Esophagus muscularis mucosa (tissue), 4 donors: ENCODE data around the gene RAB20. TPM values are rescaled to one million over a fixed set of nuclear protein-coding genes. Genes with fewer than 3 reads are reported as not detected.

Experiments used
- DNase-seq: peaks from one replicate; pipeline ENCODE4 v3.0.0-alpha.2; 2017; ENCODE audit errors: extremely low spot score
- H3K27ac ChIP-seq, 4 donors: fragments of 200-600 bp; sonication (generic); replicated peaks in 1 of 4; 1 replicate in 3 of 4; 2 replicates in 1 of 4; pipeline ENCODE4 v1.5.1; 2016 to 2019; ENCODE audit warnings: mild to moderate bottlenecking in 1 of 4
- H3K27me3 ChIP-seq, 4 donors: fragments of 200-600 bp; sonication (generic); one replicate each; pipeline versions ENCODE4 v1.5.1 to v1.6.0; 2016 to 2019
- H3K36me3 ChIP-seq, 4 donors: fragments of 200-600 bp; sonication (generic); one replicate each; pipeline ENCODE4 v1.5.1; 2016 to 2019
- H3K4me1 ChIP-seq, 4 donors: fragments of 200-600 bp; sonication (generic); one replicate each; pipeline ENCODE4 v1.5.1; 2016 to 2019
- H3K4me3 ChIP-seq, 4 donors: fragments of 200-600 bp; sonication (generic); 1 replicate in 2 of 4; 2 replicates in 2 of 4; pipeline ENCODE4 v1.5.1; 2016 to 2019; ENCODE audit warnings: mild to moderate bottlenecking in 4 of 4, moderate library complexity in 1 of 4
- H3K9me3 ChIP-seq, 4 donors: fragments of 200-600 bp; sonication (generic); 1 replicate in 3 of 4; 2 replicates in 1 of 4; pipeline ENCODE4 v1.5.1; 2016 to 2019
- EP300 ChIP-seq: sonication (generic); formaldehyde crosslinking; IDR thresholded peaks from one replicate; pipeline ENCODE4 v1.6.1; 2017; ENCODE audit warnings: antibody characterized with exemption
- POLR2A ChIP-seq: fragments of 450-650 bp; IDR thresholded peaks from one replicate; pipeline ENCODE4 v1.6.1; 2017; ENCODE audit warnings: antibody characterized with exemption, moderate library complexity, mild to moderate bottlenecking, low read depth
- POLR2AphosphoS5 ChIP-seq, 2 donors: sonication (generic); formaldehyde crosslinking; IDR thresholded peaks; one replicate each; pipeline ENCODE4 v1.6.1; 2017; ENCODE audit warnings: antibody characterized with exemption in 2 of 2
- WGBS: methylation state at CpG from one replicate; pipeline ENCODE4 v1.1.5; 2018; 5-methylcytosine and 5-hydroxymethylcytosine counted together
- intact Hi-C: fragments of 100-400 bp; cut with DNase I; formaldehyde crosslinking; loops from one replicate; pipeline ENCODE4 v1.15.1; 2023
- total RNA-seq, 4 donors: library from RNA; depleted of rRNA; stranded (reverse); fragments of >200 nt; gene quantifications; one replicate each; pipeline versions ENCODE4 v1.1.0 to v1.2.1, GENCODE V29; 2016
- TF ChIP-seq, protein P1 (sequence below), 3 experiments: fragments of 200-600 bp in 2 of 3; fragments of 450-650 bp in 1 of 3; sonication (generic) in 2 of 3; IDR thresholded peaks; one replicate each; pipeline ENCODE4 v1.5.1; 2017 to 2019; ENCODE audit warnings: antibody characterized with exemption in 3 of 3, mild to moderate bottlenecking in 2 of 3, moderate library complexity in 1 of 3

RAB20 gene
- total RNA-seq, 4 donors from 2014 or later = 10.9 to 40.6 (median 15.4) TPM

GRCh38 chr13:110540871-110541525 lies 20.5 kb downstream of the RAB20 start:
- Histone ChIP-seq H3K4me3 (no peak overlapping the region), H3K4me1 (peaks cover 44 to 57% (median 50%) of the 10 kb centered on the region in 4 donors), H3K9me3 (no peaks in the 10 kb centered on the region), H3K27ac (peak overlapping the region; percentile 62 to 76 (median 68)), H3K36me3 (no peaks in the 10 kb centered on the region), H3K27me3 (no peaks in the 10 kb centered on the region)
- TF ChIP-seq, protein P1, sequence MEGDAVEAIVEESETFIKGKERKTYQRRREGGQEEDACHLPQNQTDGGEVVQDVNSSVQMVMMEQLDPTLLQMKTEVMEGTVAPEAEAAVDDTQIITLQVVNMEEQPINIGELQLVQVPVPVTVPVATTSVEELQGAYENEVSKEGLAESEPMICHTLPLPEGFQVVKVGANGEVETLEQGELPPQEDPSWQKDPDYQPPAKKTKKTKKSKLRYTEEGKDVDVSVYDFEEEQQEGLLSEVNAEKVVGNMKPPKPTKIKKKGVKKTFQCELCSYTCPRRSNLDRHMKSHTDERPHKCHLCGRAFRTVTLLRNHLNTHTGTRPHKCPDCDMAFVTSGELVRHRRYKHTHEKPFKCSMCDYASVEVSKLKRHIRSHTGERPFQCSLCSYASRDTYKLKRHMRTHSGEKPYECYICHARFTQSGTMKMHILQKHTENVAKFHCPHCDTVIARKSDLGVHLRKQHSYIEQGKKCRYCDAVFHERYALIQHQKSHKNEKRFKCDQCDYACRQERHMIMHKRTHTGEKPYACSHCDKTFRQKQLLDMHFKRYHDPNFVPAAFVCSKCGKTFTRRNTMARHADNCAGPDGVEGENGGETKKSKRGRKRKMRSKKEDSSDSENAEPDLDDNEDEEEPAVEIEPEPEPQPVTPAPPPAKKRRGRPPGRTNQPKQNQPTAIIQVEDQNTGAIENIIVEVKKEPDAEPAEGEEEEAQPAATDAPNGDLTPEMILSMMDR (IDR thresholded peaks at IDR 0.05) = no peak
- TF ChIP-seq POLR2AphosphoS5 (IDR thresholded peaks at IDR 0.05) (no peak), POLR2A (no peak), EP300 (no peak)
- no peak for DNase-seq
- intact Hi-C loops = no loop called here
- 77% methylated on average over 15 of the region's 15 CpGs for WGBS

GRCh38 chr13:110539894-110540293 lies 21.6 kb downstream of the RAB20 start:
- Histone ChIP-seq H3K4me1 (peaks cover 44 to 59% (median 48%) of the 10 kb centered on the region in 4 donors), H3K4me3 (no peak overlapping the region), H3K9me3 (no peaks in the 10 kb centered on the region), H3K36me3 (no peaks in the 10 kb centered on the region), H3K27ac (peak overlapping the region; percentile 7 to 76 (median 43)), H3K27me3 (no peaks in the 10 kb centered on the region)
- intact Hi-C loops = no loop called here
- DNase-seq = no peak
- WGBS = 65% methylated on average over 5 of the region's 5 CpGs
- TF ChIP-seq POLR2A (no peak), EP300 (no peak), POLR2AphosphoS5 (IDR thresholded peaks at IDR 0.05) (no peak)
- TF ChIP-seq, protein P1 (IDR thresholded peaks at IDR 0.05) = no peak

GRCh38 chr13:110538632-110539031 lies 22.9 kb downstream of the RAB20 start:
- 32% methylated on average over 5 of the region's 5 CpGs for WGBS
- Histone ChIP-seq H3K27me3 (no peaks in the 10 kb centered on the region), H3K27ac (peak overlapping the region in 2 of 4 donors; percentile 4 to 15), H3K4me3 (no peak overlapping the region), H3K36me3 (no peaks in the 10 kb centered on the region), H3K9me3 (no peaks in the 10 kb centered on the region), H3K4me1 (peaks cover 44 to 63% (median 48%) of the 10 kb centered on the region in 4 donors)
- intact Hi-C loops = no loop called here
- peak; percentile 25 to 31 for TF ChIP-seq POLR2AphosphoS5 (IDR thresholded peaks at IDR 0.05)
- TF ChIP-seq EP300 = no peak
- no peak for DNase-seq

- no peak for DNase-seq
Observed at GRCh38 chr13:110536006-110536693, 25.4 kb downstream of the RAB20 start.

GRCh38 chr13:110535526-110535925 lies 26.0 kb downstream of the RAB20 start:
- intact Hi-C loops = no loop called here
- TF ChIP-seq POLR2A = no peak
- no peak for TF ChIP-seq EP300
- TF ChIP-seq, protein P1 (IDR thresholded peaks at IDR 0.05) = no peak
- TF ChIP-seq POLR2AphosphoS5 (IDR thresholded peaks at IDR 0.05) = no peak
- over 99% methylated on average over 11 of the region's 11 CpGs for WGBS

More at GRCh38 chr13:110536006-110536693, 25.4 kb downstream of the RAB20 start:
- Histone ChIP-seq H3K4me3 (no peak overlapping the region), H3K9me3 (no peaks in the 10 kb centered on the region), H3K36me3 (no peaks in the 10 kb centered on the region), H3K27me3 (no peaks in the 10 kb centered on the region), H3K27ac (peak overlapping the region in 3 of 4 donors; percentile 1 to 35 (median 12)), H3K4me1 (peaks cover 22 to 47% (median 30%) of the 10 kb centered on the region in 4 donors)
- TF ChIP-seq, protein P1 (IDR thresholded peaks at IDR 0.05) = no peak
- TF ChIP-seq POLR2AphosphoS5 (IDR thresholded peaks at IDR 0.05) = peak; percentile 13 to 21
- intact Hi-C loops = no loop called here
- 84% methylated on average over 18 of the region's 18 CpGs for WGBS

More at GRCh38 chr13:110535526-110535925, 26.0 kb downstream of the RAB20 start:
- H3K4me3 ChIP-seq = no peak overlapping the region
- peaks cover 16 to 40% (median 24%) of the 10 kb centered on the region in 4 donors for H3K4me1 ChIP-seq
- no peak for DNase-seq
- no peaks in the 10 kb centered on the region for H3K9me3 ChIP-seq
- no peaks in the 10 kb centered on the region for H3K36me3 ChIP-seq
- H3K27ac ChIP-seq = peak overlapping the region in 2 of 4 donors; percentile 1 to 12
- no peaks in the 10 kb centered on the region for H3K27me3 ChIP-seq
